BLaER1 (cell line): ENCODE data around the gene DNAH17.
"Not testable (repeated sequence)": the region's sequence is repeated elsewhere in the genome, so short reads cannot be mapped to it uniquely, and the experiment has no call there.

Experiments
- H3K27ac ChIP-seq: shearing (Covaris generic); formaldehyde crosslinking; 2 replicates; pipeline ENCODE4 v1.8.1; 2022
- H3K27me3 ChIP-seq: shearing (Covaris generic); formaldehyde crosslinking; 2 replicates; pipeline ENCODE4 v1.8.1; 2022
- H3K36me3 ChIP-seq: shearing (Covaris generic); formaldehyde crosslinking; 2 replicates; pipeline ENCODE4 v1.8.1; 2022
- H3K4me1 ChIP-seq: shearing (Covaris generic); formaldehyde crosslinking; 2 replicates; pipeline ENCODE4 v1.8.1; 2022
- H3K4me2 ChIP-seq: shearing (Covaris generic); formaldehyde crosslinking; 2 replicates; pipeline ENCODE4 v1.8.1; 2022
- H3K4me3 ChIP-seq: shearing (Covaris generic); formaldehyde crosslinking; 2 replicates; pipeline ENCODE4 v1.8.1; 2022
- H3K9ac ChIP-seq: shearing (Covaris generic); formaldehyde crosslinking; 2 replicates; pipeline ENCODE4 v1.8.1; 2022
- H3K9me3 ChIP-seq: shearing (Covaris generic); formaldehyde crosslinking; 2 replicates; pipeline ENCODE4 v1.8.1; 2022
- H4K20me1 ChIP-seq: shearing (Covaris generic); formaldehyde crosslinking; 2 replicates; pipeline ENCODE4 v1.8.1; 2022
- Cebpa-rat ChIP-seq: shearing (Covaris generic); IDR thresholded peaks from 2 replicates; pipeline ENCODE4 v1.8.1; 2022

DNAH17 gene

DNA sequence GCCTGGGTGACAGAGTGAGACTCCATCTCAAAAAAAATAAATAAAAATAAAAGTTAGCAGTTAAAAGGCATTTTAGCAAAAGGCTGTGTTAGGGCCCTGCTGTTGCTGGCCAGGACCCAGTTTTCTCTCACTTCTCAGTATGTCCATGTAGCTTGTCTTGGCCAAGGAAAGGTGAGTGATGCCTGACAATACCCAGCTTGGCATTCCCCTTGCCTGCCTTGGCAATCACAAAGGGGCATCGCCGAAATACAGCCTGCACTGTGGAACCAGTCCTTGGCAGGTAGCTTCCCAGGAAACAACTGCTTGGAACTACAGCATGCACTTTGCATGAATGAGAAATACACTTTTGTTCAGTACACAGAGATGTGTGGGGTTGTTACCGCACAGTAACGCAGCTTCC is 61.7 kb downstream of the DNAH17 start:
- no peak for TF ChIP-seq Cebpa-rat
- Histone ChIP-seq H3K27ac (no peak overlapping the region), H3K4me1 (peaks cover 7% of the 10 kb centered on the region), H4K20me1 (no peaks in the 10 kb centered on the region), H3K9me3 (no peaks in the 10 kb centered on the region), H3K4me3 (no peak overlapping the region), H3K9ac (no peak overlapping the region), H3K4me2 (no peak overlapping the region), H3K27me3 (no peaks in the 10 kb centered on the region), H3K36me3 (no peaks in the 10 kb centered on the region)

DNA sequence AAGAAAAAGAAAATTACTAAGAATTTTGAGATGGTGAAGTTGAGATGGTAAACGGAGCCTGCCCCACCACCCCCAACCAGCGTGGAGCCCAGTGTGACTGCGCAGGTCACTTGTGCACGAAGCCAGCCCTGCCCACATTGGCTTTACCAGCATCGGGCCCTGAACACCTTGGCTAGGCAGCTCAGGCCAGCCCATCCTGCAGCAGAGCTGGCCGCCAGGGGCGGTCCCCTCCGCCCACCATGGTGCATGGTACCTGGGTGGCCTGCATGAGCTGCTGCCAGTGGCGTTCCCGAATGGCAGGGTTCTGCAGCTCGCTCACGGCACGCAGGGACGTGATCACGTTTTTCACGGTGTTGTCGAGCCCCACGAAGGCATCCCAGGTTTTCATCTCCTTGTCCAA is 62.7 kb downstream of the DNAH17 start:
- no peak for TF ChIP-seq Cebpa-rat
- H3K9ac ChIP-seq: no peak overlapping the region
- no peaks in the 10 kb centered on the region for H3K36me3 ChIP-seq

DNA sequence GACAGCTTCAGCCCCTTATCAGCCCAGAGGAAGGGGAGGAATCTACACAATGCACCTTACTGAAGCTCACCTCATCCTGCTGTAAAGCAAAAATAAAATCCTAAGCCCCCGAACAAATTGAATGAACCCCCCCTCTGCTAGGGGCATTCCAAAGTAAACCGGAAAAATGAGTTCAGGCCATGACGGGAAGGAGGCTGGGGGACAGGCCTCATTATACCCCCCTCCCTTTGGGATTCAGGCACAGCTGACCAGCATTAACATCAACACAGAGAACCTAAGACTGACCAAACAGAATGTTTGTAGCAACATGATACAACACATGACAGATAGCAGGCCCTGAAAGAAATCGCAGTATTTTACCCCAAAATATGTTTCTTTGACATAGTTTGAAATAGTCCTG is 64.2 kb downstream of the DNAH17 start:
- TF ChIP-seq Cebpa-rat: no peak
- Histone ChIP-seq H3K4me1 (peaks cover 7% of the 10 kb centered on the region), H3K4me3 (no peak overlapping the region), H3K9ac (no peak overlapping the region), H3K4me2 (no peak overlapping the region), H3K27ac (no peak overlapping the region), H4K20me1 (no peaks in the 10 kb centered on the region), H3K9me3 (no peaks in the 10 kb centered on the region), H3K36me3 (no peaks in the 10 kb centered on the region), H3K27me3 (no peaks in the 10 kb centered on the region)

More for the DNA sequence above, 62.7 kb downstream of the DNAH17 start:
- Histone ChIP-seq H4K20me1 (no peaks in the 10 kb centered on the region), H3K9me3 (no peaks in the 10 kb centered on the region), H3K27me3 (no peaks in the 10 kb centered on the region), H3K4me2 (no peak overlapping the region), H3K4me3 (no peak overlapping the region), H3K4me1 (peaks cover 7% of the 10 kb centered on the region), H3K27ac (no peak overlapping the region)

DNA sequence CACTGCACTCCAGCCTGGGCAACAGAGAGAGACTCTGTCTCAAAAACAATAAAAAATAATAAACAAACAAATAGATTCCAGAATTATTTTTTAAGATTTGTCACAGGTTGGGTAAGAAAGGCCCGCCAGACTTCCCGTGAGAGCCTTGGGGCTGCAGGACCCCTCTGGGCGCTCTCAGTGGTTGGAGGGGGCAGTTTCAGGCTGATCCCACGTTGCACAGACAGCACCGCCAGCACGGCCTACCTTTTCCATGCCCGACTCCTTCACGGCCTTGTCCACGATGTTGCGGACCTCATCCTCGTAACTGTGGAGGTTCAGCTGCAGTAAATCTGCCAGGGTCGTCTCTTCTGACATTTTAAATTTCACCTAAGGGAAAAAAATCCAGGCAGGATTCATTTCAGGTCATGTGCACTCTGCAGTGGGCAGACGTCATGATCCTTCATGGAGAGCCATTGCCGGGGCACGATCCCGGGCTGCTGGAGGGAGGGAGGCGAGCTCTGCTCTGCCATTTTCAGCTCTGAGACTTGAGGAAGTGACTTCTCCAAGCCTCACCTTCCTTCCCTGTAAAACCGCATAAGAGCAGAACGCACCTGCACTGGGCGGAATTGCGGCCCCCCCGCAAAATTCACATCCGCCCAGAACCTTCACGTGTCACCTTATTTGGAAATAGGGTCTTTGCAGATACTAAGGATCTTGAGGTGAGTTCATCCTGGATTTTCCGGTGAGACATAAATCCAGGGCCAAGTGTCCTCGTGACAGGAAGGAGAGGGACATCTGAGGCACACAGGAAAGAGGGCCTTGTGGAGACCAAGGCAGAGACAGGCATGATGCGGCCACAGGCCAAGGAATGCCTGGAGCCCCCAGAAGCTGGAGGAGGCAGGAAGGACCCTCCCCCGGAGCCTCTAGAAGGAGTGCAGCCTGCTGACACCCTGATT is 66.8 kb downstream of the DNAH17 start:
- Histone ChIP-seq H3K4me2 (no peak overlapping the region), H3K4me3 (no peak overlapping the region), H3K4me1 (peaks cover 20% of the 10 kb centered on the region), H3K36me3 (no peaks in the 10 kb centered on the region), H3K27ac (no peak overlapping the region), H3K27me3 (no peaks in the 10 kb centered on the region), H4K20me1 (no peaks in the 10 kb centered on the region), H3K9me3 (no peaks in the 10 kb centered on the region), H3K9ac (no peak overlapping the region)
- TF ChIP-seq Cebpa-rat: no peak

DNA sequence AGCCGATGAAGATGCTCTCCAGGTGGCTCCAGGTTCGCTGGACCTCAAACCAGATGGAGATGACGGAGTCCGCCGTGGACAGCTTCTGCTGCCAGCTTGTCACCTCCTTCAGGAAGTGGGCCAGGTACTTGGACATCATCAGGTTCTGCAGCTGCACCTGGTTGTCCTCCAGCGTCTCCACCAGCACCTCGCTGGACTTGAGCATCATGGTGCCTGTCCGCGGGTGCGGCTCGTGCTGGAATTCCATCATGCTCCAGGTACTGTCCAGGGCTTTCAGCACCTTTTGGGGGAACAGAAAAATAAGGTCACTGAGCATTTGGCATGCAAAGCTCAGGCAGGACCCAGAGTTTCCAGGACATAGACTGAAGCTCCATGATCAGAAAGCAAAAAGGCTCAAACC is 69.7 kb downstream of the DNAH17 start:
- no peak overlapping the region; the same call in 1 of the 2 replicates for H3K4me2 ChIP-seq
- no peak overlapping the region for H3K9ac ChIP-seq
- no peak for TF ChIP-seq Cebpa-rat
- no peak overlapping the region for H3K4me3 ChIP-seq
- no peaks in the 10 kb centered on the region for H3K27me3 ChIP-seq
- no peaks in the 10 kb centered on the region for H4K20me1 ChIP-seq
- H3K36me3 ChIP-seq: no peaks in the 10 kb centered on the region
- peaks cover 20% of the 10 kb centered on the region for H3K4me1 ChIP-seq
- H3K9me3 ChIP-seq: no peaks in the 10 kb centered on the region
- no peak overlapping the region for H3K27ac ChIP-seq

DNA sequence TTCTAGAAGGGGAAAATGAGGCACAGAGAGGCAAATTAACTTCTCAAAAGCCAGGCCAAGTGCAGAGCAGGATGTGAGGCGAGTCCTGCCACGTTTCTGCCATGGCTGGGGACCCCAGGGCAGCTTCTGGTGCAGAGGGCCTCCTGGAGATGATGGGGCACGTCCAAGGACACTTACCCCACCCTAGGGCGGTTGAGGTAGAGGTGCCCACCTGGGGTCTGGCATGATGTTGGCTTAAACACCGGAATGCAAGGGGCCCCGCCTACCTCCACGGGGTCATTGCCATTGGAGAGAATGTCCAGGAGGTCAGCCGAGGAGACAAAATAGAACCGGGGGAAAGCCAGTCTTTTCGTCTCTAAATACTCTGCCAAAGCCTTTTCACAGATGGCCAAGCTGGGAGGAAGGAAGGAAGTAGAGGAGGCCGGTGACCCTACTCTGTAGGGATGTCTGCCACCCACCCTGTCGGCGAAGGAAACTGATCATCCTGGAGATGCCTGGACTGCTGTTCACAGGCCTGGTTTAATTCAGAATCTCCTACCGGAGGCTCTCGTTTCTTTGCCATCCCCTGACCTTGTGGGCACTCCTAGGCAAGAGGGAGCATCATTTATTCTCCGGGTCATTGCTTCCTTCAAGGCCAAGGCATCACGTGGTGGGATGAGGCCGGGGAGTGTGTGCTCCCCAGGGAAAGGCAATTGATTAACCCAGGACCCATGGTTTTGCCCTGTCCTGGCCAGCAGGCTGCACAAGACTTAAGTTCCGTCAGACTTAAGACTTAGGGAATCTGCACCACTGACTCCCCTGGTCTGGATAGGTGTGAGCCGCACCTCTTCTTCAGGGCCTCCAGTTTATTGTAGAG is 70.5 kb downstream of the DNAH17 start:
- Histone ChIP-seq H3K4me1 (peaks cover 19% of the 10 kb centered on the region), H3K4me3 (no peak overlapping the region), H4K20me1 (no peaks in the 10 kb centered on the region), H3K27me3 (no peaks in the 10 kb centered on the region), H3K27ac (no peak overlapping the region), H3K9me3 (no peaks in the 10 kb centered on the region), H3K4me2 (peak overlapping the region; percentile 52), H3K36me3 (no peaks in the 10 kb centered on the region), H3K9ac (peak overlapping the region; percentile 19; the same call in 1 of the 2 replicates)
- TF ChIP-seq Cebpa-rat: no peak

DNA sequence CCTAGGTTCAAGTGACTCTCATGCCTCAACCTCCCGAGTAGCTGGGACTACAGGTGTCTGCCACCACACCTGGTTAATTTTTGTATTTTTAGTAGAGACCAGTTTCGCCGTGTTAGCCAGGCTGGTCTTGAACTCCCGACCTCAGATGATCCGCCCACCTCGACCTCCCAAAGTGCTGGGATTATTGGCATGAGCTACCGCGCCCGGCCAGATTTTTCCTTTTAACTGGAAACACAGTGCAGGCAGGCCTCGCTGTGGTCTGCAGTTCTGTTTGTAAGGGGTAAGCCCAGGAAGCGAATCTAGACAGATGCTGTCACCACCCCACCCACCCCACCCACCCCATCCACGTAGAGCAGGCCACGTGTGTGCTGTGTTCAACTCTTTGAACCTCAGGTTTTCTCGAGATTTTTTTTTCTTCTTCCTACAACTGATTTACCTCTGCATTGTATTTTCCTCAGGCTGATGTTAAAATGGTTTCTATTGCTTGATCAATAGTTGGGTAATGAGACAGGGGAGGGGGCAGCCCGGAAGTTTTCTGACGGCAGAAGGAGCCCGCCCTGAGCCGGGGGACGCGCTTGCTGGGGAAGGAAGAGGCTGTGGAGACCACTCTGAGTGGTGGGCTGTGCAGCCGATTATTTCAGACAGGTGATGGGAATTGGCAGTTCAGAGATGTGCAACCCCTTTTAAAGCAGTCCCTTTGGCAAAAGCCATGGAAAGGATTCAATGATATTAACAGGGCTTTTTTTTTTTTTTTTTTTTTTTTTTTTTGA is 72.9 kb downstream of the DNAH17 start:
- peaks cover 25% of the 10 kb centered on the region for H3K4me1 ChIP-seq
- H3K4me2 ChIP-seq: no peak overlapping the region
- H4K20me1 ChIP-seq: no peaks in the 10 kb centered on the region
- no peaks in the 10 kb centered on the region for H3K27me3 ChIP-seq
- no peak for TF ChIP-seq Cebpa-rat
- H3K9ac ChIP-seq: no peak overlapping the region
- no peak overlapping the region for H3K4me3 ChIP-seq
- no peaks in the 10 kb centered on the region for H3K9me3 ChIP-seq
- H3K27ac ChIP-seq: no peak overlapping the region
- H3K36me3 ChIP-seq: no peaks in the 10 kb centered on the region

DNA sequence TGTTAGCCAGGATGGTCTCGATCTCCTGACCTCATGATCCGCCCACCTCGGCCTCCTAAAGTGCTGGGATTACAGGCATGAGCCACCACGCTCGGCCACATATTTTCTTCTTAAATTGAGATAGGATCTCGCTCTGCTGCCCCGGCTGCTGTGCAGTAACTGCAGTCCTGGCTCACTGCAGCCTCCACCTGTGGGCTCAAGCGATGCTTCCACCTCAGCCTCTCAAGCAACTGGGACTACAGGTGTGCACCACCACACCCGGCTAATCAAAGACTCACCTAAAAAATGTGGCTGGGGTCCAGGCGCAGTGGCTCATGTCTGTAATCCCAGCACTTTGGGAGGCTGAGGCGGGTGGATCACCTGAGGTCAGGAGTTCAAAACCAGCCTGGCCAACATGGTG is 73.8 kb downstream of the DNAH17 start:
- H3K4me3 ChIP-seq, H3K9ac ChIP-seq, H3K36me3 ChIP-seq, H3K27ac ChIP-seq, H3K9me3 ChIP-seq, H3K27me3 ChIP-seq, H4K20me1 ChIP-seq, H3K4me2 ChIP-seq: not testable (repeated sequence)
- H3K4me1 ChIP-seq: peaks cover 25% of the 10 kb centered on the region

DNA sequence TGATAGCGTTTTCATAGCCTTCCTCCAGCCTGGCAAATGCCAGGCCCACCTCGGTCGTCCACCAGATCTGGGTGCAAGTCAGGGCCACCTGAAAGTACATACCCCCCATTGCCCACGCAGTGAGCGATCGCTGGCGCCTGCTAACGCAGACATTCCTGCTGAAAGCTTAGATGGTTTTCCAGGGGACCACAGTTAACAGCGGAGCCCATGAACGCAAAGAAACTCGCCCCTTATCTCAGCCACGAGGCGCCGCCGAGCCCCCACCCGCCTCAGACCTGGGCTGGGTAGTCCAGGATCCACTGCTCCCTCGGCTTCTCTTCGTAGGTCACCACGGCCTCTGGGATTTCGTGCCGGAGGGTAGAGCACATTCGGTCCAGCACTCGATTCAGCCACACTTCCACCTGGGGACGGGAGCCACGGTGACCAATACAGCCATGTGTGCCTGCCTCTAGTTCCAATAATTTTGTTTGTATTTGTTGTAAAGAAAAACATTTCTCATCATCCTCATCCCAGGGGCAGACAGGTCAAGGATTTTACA is 74.5 kb downstream of the DNAH17 start:
- H3K4me1 ChIP-seq: peaks cover 25% of the 10 kb centered on the region
- no peak overlapping the region for H3K4me3 ChIP-seq
- H3K9ac ChIP-seq: no peak overlapping the region
- no peaks in the 10 kb centered on the region for H3K27me3 ChIP-seq
- no peak for TF ChIP-seq Cebpa-rat
- no peak overlapping the region for H3K27ac ChIP-seq
- H3K36me3 ChIP-seq: no peaks in the 10 kb centered on the region
- no peaks in the 10 kb centered on the region for H3K9me3 ChIP-seq
- no peaks in the 10 kb centered on the region for H4K20me1 ChIP-seq
- no peak overlapping the region for H3K4me2 ChIP-seq
